Kidney epithelial cell (primary cell): ENCODE results near the gene IFT27. TPM values are rescaled to one million over a fixed set of nuclear protein-coding genes. Genes with fewer than 3 reads are reported as not detected.

Source experiments
- DNase-seq: peaks from one replicate; pipeline ENCODE4 v3.0.0-alpha.2; 2010; ENCODE audit warnings: low read depth
- H3K27me3 ChIP-seq: 2 replicates; pipeline ENCODE4 v1.6.0; 2011; ENCODE audit warnings: low read length; ENCODE audit not compliant: control insufficient read depth, insufficient read depth
- H3K36me3 ChIP-seq: 2 replicates; pipeline ENCODE4 v1.5.1; 2011; ENCODE audit warnings: low read length; ENCODE audit not compliant: control insufficient read depth, insufficient read depth
- H3K4me3 ChIP-seq: 2 replicates; pipeline ENCODE4 v1.5.1; 2011; ENCODE audit warnings: low read depth, mild to moderate bottlenecking, control low read depth, low read length
- total RNA-seq: library from RNA; depleted of rRNA; stranded (reverse); fragments of >200 nt; gene quantifications from 2 replicates; pipeline ENCODE4 v1.2.3, GENCODE V29; 2015
- TF ChIP-seq, protein P1 (sequence below): IDR thresholded peaks from 2 replicates; pipeline ENCODE4 v1.5.1; 2011; ENCODE audit warnings: mild to moderate bottlenecking, moderate library complexity, low read length, control low read depth, inconsistent platforms; ENCODE audit not compliant: insufficient read depth, poor library complexity, severe bottlenecking

Gene IFT27
- total RNA-seq, 1 donor from 2014 or later: 26.5 TPM

DNA sequence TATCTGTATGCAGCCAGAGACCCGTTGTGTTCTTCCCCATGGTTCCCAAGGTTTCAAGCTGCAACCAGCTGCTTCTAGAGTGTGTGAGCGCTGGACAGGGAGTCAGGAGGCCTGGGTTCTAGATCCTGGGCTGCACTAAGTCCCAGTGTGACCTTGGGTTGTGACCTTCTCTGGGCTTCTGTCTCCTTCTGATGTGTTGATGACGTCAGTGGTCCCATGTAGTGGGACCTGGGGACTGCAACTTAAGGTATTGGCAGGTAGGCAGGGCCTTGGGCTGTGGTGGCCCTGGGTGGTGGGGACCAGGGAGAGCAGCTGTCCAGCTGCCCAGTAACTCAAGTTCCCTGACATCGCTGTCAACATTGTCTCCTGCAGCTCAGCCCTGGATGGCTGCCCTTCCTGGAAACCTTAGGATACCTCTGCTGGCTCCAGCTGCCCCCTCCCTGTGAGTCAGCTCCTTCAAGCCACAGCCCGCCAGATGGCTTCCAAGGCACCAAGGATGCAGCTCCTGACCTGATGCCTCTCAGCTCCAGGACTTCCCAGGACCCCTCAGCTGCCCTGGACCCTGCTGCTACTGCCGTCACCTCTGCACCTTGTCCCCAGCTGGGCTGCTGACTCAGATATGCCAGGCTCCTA, 42.2 kb upstream of the IFT27 start:
- TF ChIP-seq, protein P1, sequence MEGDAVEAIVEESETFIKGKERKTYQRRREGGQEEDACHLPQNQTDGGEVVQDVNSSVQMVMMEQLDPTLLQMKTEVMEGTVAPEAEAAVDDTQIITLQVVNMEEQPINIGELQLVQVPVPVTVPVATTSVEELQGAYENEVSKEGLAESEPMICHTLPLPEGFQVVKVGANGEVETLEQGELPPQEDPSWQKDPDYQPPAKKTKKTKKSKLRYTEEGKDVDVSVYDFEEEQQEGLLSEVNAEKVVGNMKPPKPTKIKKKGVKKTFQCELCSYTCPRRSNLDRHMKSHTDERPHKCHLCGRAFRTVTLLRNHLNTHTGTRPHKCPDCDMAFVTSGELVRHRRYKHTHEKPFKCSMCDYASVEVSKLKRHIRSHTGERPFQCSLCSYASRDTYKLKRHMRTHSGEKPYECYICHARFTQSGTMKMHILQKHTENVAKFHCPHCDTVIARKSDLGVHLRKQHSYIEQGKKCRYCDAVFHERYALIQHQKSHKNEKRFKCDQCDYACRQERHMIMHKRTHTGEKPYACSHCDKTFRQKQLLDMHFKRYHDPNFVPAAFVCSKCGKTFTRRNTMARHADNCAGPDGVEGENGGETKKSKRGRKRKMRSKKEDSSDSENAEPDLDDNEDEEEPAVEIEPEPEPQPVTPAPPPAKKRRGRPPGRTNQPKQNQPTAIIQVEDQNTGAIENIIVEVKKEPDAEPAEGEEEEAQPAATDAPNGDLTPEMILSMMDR: no peak
- Histone ChIP-seq H3K36me3 (no peaks in the 10 kb centered on the region), H3K4me3 (no peak overlapping the region), H3K27me3 (peaks cover 67% of the 10 kb centered on the region)
- no peak for DNase-seq

DNA sequence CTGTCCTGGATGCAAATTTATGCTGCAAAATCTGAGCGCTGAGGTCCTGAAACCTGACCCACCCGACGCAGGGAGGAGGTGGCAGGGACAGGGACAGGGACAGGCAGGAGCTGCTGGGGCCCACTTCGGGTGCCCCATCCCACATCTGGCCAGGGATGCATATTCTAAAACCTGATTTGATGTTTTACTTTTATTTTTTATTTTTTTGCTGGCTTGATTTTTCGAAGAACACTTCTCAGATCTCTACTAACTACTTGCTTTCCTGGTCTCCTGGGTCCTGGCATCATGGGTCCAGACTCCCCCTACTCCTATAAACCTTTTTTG, 41.6 kb upstream of the IFT27 start:
- Histone ChIP-seq H3K27me3 (peaks cover 69% of the 10 kb centered on the region), H3K4me3 (no peak overlapping the region), H3K36me3 (no peaks in the 10 kb centered on the region)
- no peak for DNase-seq
- TF ChIP-seq, protein P1: no peak

DNA sequence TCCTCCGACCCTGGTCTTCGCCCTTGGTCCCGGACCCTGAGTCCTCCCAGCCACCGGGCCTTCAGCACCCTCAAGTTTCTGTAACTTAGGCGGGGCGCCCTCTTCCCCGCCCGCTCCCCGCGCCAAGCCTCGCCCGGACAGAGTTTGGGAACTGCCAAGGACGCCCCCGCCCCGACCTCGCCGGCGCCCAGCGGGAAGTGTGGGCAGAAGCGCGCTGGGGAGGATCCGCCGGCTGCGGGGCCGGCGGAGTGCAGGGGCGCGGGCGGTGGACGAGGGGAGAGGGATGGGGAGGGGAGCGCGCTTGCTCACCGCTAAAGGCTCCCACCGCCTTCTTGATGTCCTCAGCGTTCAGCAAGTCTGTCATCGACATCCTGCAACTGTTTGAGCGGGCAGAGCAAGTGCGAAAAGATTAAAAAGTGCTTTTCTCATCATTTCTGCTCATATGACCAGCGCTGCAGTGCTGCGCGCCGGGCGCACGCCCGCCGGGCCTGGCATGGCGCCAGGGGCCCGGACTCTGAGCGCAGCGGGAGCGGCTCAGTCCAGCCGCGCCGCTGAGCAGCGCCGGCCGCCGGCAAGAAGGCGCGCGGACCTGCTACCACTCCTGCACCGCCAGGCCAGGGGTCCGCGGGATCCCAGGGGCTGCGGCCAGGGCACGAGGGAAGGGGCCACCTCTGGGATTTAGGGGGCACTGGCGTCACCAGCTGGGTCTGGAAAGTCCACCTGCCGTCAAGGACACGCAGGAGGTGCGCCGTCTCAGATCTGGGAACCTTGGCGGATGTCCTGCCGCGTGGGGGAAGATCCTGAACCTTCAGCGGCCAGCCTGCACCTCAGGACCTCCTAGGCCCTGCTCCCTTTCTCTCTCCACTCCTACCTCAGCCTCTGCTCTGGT, 41.0 kb upstream of the IFT27 start, which contains the start of gene PVALB:
Gene PVALB, minus strand, starts transcription at position 400 of the 889 bp plus-strand sequence. Its CDS starts 30 bp downstream, at position 370.
- Histone ChIP-seq H3K27me3 (peaks cover 68% of the 10 kb centered on the region), H3K36me3 (no peaks in the 10 kb centered on the region), H3K4me3 (no peak within 1 kb of the TSS)
- TF ChIP-seq, protein P1: no peak
- no peak for DNase-seq

DNA sequence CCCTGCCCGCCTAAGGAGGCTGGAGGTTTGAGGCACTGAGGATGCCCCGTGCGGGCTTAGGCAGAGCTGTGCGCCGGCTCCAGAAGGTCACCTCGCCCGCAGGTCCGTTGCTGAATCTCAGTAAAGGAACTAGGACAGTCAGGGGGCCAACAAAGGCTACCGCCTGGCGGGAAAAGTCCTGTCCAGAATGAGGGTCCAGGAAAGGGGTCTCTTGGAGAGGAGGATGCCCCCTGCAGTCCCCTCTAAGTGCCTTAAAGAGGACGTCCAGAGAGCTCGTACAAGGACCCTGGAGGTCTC, 40.4 kb upstream of the IFT27 start:
- DNase-seq: no peak
- TF ChIP-seq, protein P1: no peak
- Histone ChIP-seq H3K4me3 (no peak overlapping the region), H3K27me3 (peaks cover 68% of the 10 kb centered on the region), H3K36me3 (no peaks in the 10 kb centered on the region)

DNA sequence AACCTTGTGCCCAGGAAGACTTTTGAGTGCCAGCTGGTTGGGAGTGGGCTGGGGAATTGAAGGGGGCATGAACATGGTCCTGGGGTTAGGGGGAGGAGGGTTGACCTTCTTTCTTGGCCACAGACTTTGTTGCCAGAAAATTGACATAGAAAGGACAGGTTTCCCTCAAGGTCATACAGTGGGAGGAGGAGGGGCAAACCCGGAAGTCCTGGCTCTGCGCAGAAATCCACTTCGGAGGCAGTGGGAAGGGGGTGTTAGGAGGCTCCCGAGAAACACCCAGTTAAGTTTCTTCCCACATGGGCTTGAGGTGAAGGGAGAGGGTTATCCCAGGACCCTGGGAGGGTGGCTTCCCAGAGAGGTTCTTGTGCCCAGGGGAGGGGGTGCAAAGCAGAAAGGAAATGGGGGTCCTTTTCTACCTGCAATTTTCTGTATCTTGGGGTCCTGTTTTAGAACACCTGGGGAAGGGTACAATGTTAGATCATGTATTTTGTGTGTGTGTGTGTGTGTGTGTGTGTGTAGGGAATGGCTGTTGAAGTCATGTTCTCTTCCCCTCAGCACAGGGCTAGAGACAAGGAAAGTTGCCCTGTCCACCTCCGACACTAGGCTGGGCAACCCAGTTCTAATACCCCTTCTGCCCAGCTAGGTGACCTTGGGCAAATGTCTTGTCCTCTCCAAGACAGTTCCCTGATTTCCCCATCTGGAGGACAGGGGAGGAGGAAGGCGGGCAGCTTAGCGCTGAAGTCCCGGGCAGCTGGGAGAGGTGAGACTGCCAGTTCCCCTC, 39.8 kb upstream of the IFT27 start:
- no peak overlapping the region for H3K4me3 ChIP-seq
- H3K36me3 ChIP-seq: no peaks in the 10 kb centered on the region
- peaks cover 68% of the 10 kb centered on the region for H3K27me3 ChIP-seq
- no peak for DNase-seq
- TF ChIP-seq, protein P1: no peak
